AG09319 (cell line): ENCODE data around the gene PRPF40A.
A peak's percentile ranks its signal among the peaks of the same experiment; 100 is the strongest.

ENCODE experiments used
- DNase-seq: peaks from one replicate; pipeline ENCODE4 v3.0.0-alpha.2; 2010; ENCODE audit warnings: low read depth; ENCODE audit errors: extremely low read depth
- TF ChIP-seq, protein P1 (sequence below): IDR thresholded peaks from 2 replicates; pipeline ENCODE4 v1.5.1; 2011; ENCODE audit warnings: low read depth, mild to moderate bottlenecking, inconsistent platforms, low read length, moderate library complexity

The PRPF40A gene

DNA sequence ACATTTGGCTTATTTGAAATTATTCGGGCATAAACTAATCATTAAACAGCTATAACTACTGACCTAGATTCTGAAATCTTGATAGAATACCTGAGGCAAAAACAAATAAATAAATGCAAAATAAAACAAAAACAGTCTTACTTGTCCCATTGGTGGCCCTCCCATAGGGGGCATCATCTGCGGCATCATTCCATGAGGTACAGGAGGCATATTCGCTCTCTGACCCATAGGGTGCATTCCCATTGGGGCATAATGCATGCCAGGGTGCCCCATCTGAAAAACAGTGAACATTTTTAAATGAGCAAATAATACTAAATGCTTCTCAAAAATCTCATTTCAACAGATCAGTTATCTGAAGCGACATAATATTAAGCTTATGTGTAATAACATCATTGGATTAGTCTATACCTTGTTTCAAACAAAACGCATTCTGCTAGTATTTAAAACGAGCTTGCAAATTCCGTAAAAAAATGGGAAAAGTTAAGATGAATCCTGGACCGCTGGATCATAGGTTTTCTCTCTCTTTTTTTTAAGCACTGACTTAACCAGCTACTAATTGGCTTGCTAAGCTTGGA is 1.3 kb downstream of the PRPF40A start:
- TF ChIP-seq, protein P1, sequence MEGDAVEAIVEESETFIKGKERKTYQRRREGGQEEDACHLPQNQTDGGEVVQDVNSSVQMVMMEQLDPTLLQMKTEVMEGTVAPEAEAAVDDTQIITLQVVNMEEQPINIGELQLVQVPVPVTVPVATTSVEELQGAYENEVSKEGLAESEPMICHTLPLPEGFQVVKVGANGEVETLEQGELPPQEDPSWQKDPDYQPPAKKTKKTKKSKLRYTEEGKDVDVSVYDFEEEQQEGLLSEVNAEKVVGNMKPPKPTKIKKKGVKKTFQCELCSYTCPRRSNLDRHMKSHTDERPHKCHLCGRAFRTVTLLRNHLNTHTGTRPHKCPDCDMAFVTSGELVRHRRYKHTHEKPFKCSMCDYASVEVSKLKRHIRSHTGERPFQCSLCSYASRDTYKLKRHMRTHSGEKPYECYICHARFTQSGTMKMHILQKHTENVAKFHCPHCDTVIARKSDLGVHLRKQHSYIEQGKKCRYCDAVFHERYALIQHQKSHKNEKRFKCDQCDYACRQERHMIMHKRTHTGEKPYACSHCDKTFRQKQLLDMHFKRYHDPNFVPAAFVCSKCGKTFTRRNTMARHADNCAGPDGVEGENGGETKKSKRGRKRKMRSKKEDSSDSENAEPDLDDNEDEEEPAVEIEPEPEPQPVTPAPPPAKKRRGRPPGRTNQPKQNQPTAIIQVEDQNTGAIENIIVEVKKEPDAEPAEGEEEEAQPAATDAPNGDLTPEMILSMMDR: peak; percentile 29
- DNase-seq: no peak

DNA sequence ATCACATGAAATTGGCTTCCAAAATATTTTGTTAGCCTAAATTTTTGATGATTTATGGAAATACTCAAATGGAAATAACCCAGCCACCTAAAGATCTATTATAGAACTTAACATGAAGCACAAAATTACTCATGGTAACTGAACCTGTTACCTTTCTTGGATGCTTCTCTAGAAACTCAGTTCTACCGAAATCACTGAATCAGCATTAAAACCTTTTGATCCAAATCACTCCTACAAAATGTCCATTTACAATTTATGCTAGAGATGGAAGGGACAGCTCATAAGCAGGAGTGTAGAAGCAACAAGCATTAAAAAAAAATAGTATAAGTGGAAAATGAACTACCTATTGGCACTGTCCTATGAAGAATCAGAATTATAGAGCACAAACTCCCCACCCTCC is 2.1 kb downstream of the PRPF40A start:
- TF ChIP-seq, protein P1: no peak
- DNase-seq: no peak

DNA sequence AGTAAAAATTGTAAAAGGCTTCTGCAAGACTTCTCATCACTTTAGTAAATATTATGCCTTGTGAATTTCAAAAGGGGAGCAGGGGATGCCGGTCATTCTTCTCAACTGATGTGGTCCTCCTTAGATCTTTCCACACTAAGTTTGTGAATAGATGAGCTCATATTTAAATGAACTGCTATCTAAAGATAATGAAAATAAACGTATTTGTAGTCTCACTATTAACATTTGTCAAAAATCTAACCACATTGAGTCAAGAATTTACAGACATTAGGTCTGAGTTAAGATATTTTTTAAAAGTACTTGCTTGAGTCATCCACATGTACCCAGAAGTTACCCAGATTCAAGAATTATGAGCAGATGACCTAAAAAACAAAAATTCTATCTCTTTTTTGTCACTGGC is 6.5 kb downstream of the PRPF40A start:
- TF ChIP-seq, protein P1: no peak
- no peak for DNase-seq

DNA sequence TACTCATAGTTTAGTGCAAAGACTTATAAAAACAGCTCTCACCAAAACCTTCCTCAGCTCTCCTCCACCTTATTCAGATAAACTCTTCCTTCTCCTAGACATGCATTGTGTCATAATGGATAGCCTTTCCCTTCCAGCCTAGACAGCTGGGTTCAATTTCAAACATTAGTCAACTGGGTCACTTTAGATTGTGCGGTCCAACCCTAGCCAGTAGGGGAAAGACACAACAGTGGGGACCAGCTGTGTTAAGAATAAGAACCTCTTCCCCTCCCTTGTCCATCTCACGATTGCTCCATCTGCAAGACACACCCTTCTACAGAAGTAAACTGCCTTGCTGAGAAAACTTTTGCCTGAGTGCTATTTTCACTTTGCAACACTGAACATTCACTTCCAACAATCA is 8.5 kb downstream of the PRPF40A start:
- no peak for DNase-seq
- TF ChIP-seq, protein P1: no peak

DNA sequence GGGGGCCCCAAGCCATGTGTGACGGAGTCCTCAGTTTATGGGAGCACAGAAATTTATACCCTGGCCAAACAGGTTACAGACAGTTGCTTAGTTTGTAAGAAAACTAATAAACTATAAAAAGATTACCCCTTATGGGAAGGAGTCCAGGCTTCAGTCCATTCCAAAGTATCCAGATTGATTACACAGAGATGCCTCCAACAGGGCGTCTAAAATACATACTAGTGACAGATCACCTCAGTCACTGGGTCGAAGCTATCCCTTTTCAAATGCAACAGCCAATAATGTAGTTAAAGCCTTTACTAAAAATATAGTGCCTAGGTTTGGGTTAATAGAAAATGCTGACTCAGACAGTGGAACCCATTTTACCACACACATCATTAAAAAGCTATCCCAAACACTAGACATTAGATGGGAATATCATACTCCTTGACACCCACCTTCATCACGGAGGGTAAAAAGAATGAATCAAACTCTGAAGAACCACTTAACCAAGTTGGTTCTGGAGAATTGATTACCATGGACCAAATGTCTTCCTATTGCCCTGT is 10.7 kb downstream of the PRPF40A start:
- TF ChIP-seq, protein P1: no peak
- DNase-seq: no peak

DNA sequence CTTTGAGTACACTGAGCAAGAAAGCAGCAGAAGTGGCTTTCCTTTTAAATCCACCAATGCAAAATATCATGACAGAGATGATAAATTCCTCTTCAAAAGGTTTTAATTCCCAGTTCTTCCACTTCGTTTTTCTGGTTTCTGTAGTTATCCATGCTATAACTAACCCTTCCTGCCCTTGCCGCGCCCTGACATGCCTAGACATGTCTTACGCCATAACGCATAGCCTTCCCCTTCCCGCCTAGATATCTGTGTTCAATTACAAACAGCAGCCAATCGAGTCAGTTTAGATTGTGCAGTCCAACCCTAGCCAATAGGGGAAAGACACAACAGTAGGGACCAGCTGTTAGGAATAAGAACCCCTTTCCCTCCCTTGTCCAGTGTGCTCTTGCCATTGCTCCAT is 16.1 kb downstream of the PRPF40A start:
- DNase-seq: no peak
- TF ChIP-seq, protein P1: no peak

DNA sequence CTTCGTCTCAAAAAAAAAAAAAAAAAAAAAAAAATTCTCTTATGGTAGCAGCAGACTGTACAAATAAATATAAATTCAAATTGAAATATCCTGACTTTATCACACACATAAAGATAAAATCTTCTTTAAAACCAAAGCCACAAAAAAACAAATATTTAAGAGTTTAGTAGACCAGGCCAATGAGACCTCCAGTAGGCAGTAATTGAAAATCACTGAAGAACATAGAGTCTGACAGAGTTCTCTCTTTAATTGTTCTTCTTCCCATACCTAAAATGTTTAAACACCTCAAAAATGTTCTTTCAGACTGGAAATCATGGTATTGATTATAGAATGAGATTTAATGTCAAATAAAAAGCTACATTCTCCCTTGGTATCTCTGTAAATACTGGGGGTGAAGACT is 20.8 kb downstream of the PRPF40A start:
- no peak for DNase-seq
- TF ChIP-seq, protein P1: no peak
